ENCODE measurements around the gene LATS2.

The LATS2 gene

GRCh38 chr13:21015284-21015683 lies 46.1 kb downstream of the LATS2 start:
- no peak overlapping the region for H3K4me3 ChIP-seq (ENCODE audit: low read length in 2 of 2)
- no peaks in the 10 kb centered on the region for H3K9me3 ChIP-seq (replicated peaks in 1 of 2; ENCODE audit: control insufficient read depth in 2 of 2, insufficient read depth in 1 of 2, low read depth in 1 of 2, low read length in 2 of 2)
- no peak overlapping the region for H3K9ac ChIP-seq (ENCODE audit: low read depth, low read length, poor library complexity)
- H3K27ac ChIP-seq (replicated peaks; ENCODE audit: low read length): no peak overlapping the region
- H2AFZ ChIP-seq (ENCODE audit: low read length): no peak overlapping the region
- H4K8ac ChIP-seq (ENCODE audit: low read depth, low read length): no peak overlapping the region
- no peak overlapping the region for H3K23ac ChIP-seq (ENCODE audit: low read depth, low read length, poor library complexity)
- H3K4me2 ChIP-seq (ENCODE audit: insufficient read depth, low read length, poor library complexity, severe bottlenecking): no peak overlapping the region
- no peak for DNase-seq (ENCODE audit: low spot score)
- peaks cover 2% of the 10 kb centered on the region for H3K79me1 ChIP-seq (ENCODE audit: low read depth, low read length)
- peaks cover 4 to 5% of the 10 kb centered on the region in 2 donors for H3K4me1 ChIP-seq (ENCODE audit: control insufficient read depth in 2 of 2, insufficient read depth in 1 of 2, low read depth in 1 of 2, low read length in 2 of 2)
- no peak overlapping the region for H2BK12ac ChIP-seq (ENCODE audit: low read length)
- H3K18ac ChIP-seq (ENCODE audit: low read length): no peak overlapping the region
- H3K36me3 ChIP-seq (replicated peaks in 1 of 2; ENCODE audit: control insufficient read depth in 2 of 2, insufficient read depth in 2 of 2, low read length in 2 of 2): peaks cover 3 to 13% of the 10 kb centered on the region in 2 donors
- H3K27me3 ChIP-seq (ENCODE audit: control insufficient read depth in 3 of 3, insufficient read depth in 3 of 3, low read depth in 1 of 3, low read length in 3 of 3): no peaks in the 10 kb centered on the region
- H3K14ac ChIP-seq (ENCODE audit: low read length): no peak overlapping the region
- WGBS, 2 donors (ENCODE audit: extremely low coverage in 2 of 2, insufficient read length in 2 of 2, insufficient replicate concordance in 1 of 2): no CpG with 5 or more reads among the region's 1 CpG
- no peak overlapping the region for H4K91ac ChIP-seq (ENCODE audit: low read depth, low read length, poor library complexity)
- H2BK5ac ChIP-seq (ENCODE audit: low read length): no peak overlapping the region
- H2AK5ac ChIP-seq (ENCODE audit: low read depth, low read length): no peak overlapping the region
- H3K4ac ChIP-seq (ENCODE audit: low read length): no peak overlapping the region
- no peak overlapping the region for H2BK15ac ChIP-seq (ENCODE audit: low read length)
- H2BK120ac ChIP-seq (ENCODE audit: low read depth, low read length): no peak overlapping the region

GRCh38 chr13:21014502-21015170 lies 46.8 kb downstream of the LATS2 start:
- Histone ChIP-seq H3K27ac (replicated peaks; ENCODE audit: low read length) (no peak overlapping the region), H2BK5ac (ENCODE audit: low read length) (no peak overlapping the region)
- WGBS, 2 donors (ENCODE audit: extremely low coverage in 2 of 2, insufficient read length in 2 of 2, insufficient replicate concordance in 1 of 2): no CpG with 5 or more reads among the region's 8 CpGs

GRCh38 chr13:21014139-21014501 lies 47.3 kb downstream of the LATS2 start:
- no peak overlapping the region for H2BK15ac ChIP-seq (ENCODE audit: low read length)
- no peak overlapping the region for H3K23ac ChIP-seq (ENCODE audit: low read depth, low read length, poor library complexity)
- no peak overlapping the region for H3K4me3 ChIP-seq (ENCODE audit: low read length in 2 of 2)
- no peaks in the 10 kb centered on the region for H3K27me3 ChIP-seq (ENCODE audit: control insufficient read depth in 3 of 3, insufficient read depth in 3 of 3, low read depth in 1 of 3, low read length in 3 of 3)
- H3K4me1 ChIP-seq (ENCODE audit: control insufficient read depth in 2 of 2, insufficient read depth in 1 of 2, low read depth in 1 of 2, low read length in 2 of 2): peaks cover 4 to 5% of the 10 kb centered on the region in 2 donors
- peaks cover 2% of the 10 kb centered on the region for H3K79me1 ChIP-seq (ENCODE audit: low read depth, low read length)
- no peak for DNase-seq (ENCODE audit: low spot score)
- no peak overlapping the region for H2BK5ac ChIP-seq (ENCODE audit: low read length)
- H2BK120ac ChIP-seq (ENCODE audit: low read depth, low read length): no peak overlapping the region
- H2AFZ ChIP-seq (ENCODE audit: low read length): no peak overlapping the region
- H2BK12ac ChIP-seq (ENCODE audit: low read length): no peak overlapping the region
- no peak overlapping the region for H3K14ac ChIP-seq (ENCODE audit: low read length)
- H3K9me3 ChIP-seq (replicated peaks in 1 of 2; ENCODE audit: control insufficient read depth in 2 of 2, insufficient read depth in 1 of 2, low read depth in 1 of 2, low read length in 2 of 2): no peaks in the 10 kb centered on the region
- peaks cover 3 to 13% of the 10 kb centered on the region in 2 donors for H3K36me3 ChIP-seq (replicated peaks in 1 of 2; ENCODE audit: control insufficient read depth in 2 of 2, insufficient read depth in 2 of 2, low read length in 2 of 2)
- H3K9ac ChIP-seq (ENCODE audit: low read depth, low read length, poor library complexity): no peak overlapping the region
- no CpG with 5 or more reads among the region's 6 CpGs for WGBS, 2 donors (ENCODE audit: extremely low coverage in 2 of 2, insufficient read length in 2 of 2, insufficient replicate concordance in 1 of 2)
- H3K4me2 ChIP-seq (ENCODE audit: insufficient read depth, low read length, poor library complexity, severe bottlenecking): no peak overlapping the region
- no peak overlapping the region for H3K18ac ChIP-seq (ENCODE audit: low read length)
- H4K8ac ChIP-seq (ENCODE audit: low read depth, low read length): no peak overlapping the region
- no peak overlapping the region for H4K91ac ChIP-seq (ENCODE audit: low read depth, low read length, poor library complexity)
- H3K27ac ChIP-seq (replicated peaks; ENCODE audit: low read length): no peak overlapping the region
- no peak overlapping the region for H3K4ac ChIP-seq (ENCODE audit: low read length)
- H2AK5ac ChIP-seq (ENCODE audit: low read depth, low read length): no peak overlapping the region

More at GRCh38 chr13:21014502-21015170, 46.8 kb downstream of the LATS2 start:
- Histone ChIP-seq H3K9ac (ENCODE audit: low read depth, low read length, poor library complexity) (peak overlapping the region; percentile 32), H3K4me2 (ENCODE audit: insufficient read depth, low read length, poor library complexity, severe bottlenecking) (no peak overlapping the region), H2BK120ac (ENCODE audit: low read depth, low read length) (no peak overlapping the region), H3K23ac (ENCODE audit: low read depth, low read length, poor library complexity) (no peak overlapping the region), H3K4me3 (ENCODE audit: low read length in 2 of 2) (no peak overlapping the region), H3K4me1 (ENCODE audit: control insufficient read depth in 2 of 2, insufficient read depth in 1 of 2, low read depth in 1 of 2, low read length in 2 of 2) (peaks cover 4 to 5% of the 10 kb centered on the region in 2 donors), H2BK12ac (ENCODE audit: low read length) (no peak overlapping the region), H3K9me3 (replicated peaks in 1 of 2; ENCODE audit: control insufficient read depth in 2 of 2, insufficient read depth in 1 of 2, low read depth in 1 of 2, low read length in 2 of 2) (no peaks in the 10 kb centered on the region), H3K4ac (ENCODE audit: low read length) (no peak overlapping the region), H3K18ac (ENCODE audit: low read length) (peak overlapping the region; percentile 67), H3K36me3 (replicated peaks in 1 of 2; ENCODE audit: control insufficient read depth in 2 of 2, insufficient read depth in 2 of 2, low read length in 2 of 2) (peaks cover 3 to 13% of the 10 kb centered on the region in 2 donors), H3K14ac (ENCODE audit: low read length) (no peak overlapping the region), H3K79me1 (ENCODE audit: low read depth, low read length) (peaks cover 2% of the 10 kb centered on the region), H2AFZ (ENCODE audit: low read length) (no peak overlapping the region), H4K91ac (ENCODE audit: low read depth, low read length, poor library complexity) (no peak overlapping the region), H2BK15ac (ENCODE audit: low read length) (no peak overlapping the region), H4K8ac (ENCODE audit: low read depth, low read length) (no peak overlapping the region), H3K27me3 (ENCODE audit: control insufficient read depth in 3 of 3, insufficient read depth in 3 of 3, low read depth in 1 of 3, low read length in 3 of 3) (no peaks in the 10 kb centered on the region), H2AK5ac (ENCODE audit: low read depth, low read length) (no peak overlapping the region)
- DNase-seq (ENCODE audit: low spot score): no peak

- H3K9me3 ChIP-seq (replicated peaks in 1 of 2; ENCODE audit: control insufficient read depth in 2 of 2, insufficient read depth in 1 of 2, low read depth in 1 of 2, low read length in 2 of 2): no peaks in the 10 kb centered on the region
- WGBS, 2 donors (ENCODE audit: extremely low coverage in 2 of 2, insufficient read length in 2 of 2, insufficient replicate concordance in 1 of 2): no CpG with 5 or more reads among the region's 4 CpGs
- no peak overlapping the region for H3K23ac ChIP-seq (ENCODE audit: low read depth, low read length, poor library complexity)
- no peak for DNase-seq (ENCODE audit: low spot score)
- H3K36me3 ChIP-seq (replicated peaks in 1 of 2; ENCODE audit: control insufficient read depth in 2 of 2, insufficient read depth in 2 of 2, low read length in 2 of 2): peaks cover 3 to 13% of the 10 kb centered on the region in 2 donors
- no peak overlapping the region for H4K91ac ChIP-seq (ENCODE audit: low read depth, low read length, poor library complexity)
- H2BK15ac ChIP-seq (ENCODE audit: low read length): no peak overlapping the region
- no peak overlapping the region for H3K18ac ChIP-seq (ENCODE audit: low read length)
- no peak overlapping the region for H3K27ac ChIP-seq (replicated peaks; ENCODE audit: low read length)
- no peak overlapping the region for H3K4me2 ChIP-seq (ENCODE audit: insufficient read depth, low read length, poor library complexity, severe bottlenecking)
- no peaks in the 10 kb centered on the region for H3K27me3 ChIP-seq (ENCODE audit: control insufficient read depth in 3 of 3, insufficient read depth in 3 of 3, low read depth in 1 of 3, low read length in 3 of 3)
- H3K79me1 ChIP-seq (ENCODE audit: low read depth, low read length): peaks cover 2% of the 10 kb centered on the region
- peaks cover 4 to 5% of the 10 kb centered on the region in 2 donors for H3K4me1 ChIP-seq (ENCODE audit: control insufficient read depth in 2 of 2, insufficient read depth in 1 of 2, low read depth in 1 of 2, low read length in 2 of 2)
- no peak overlapping the region for H2BK120ac ChIP-seq (ENCODE audit: low read depth, low read length)
- H3K4me3 ChIP-seq (ENCODE audit: low read length in 2 of 2): no peak overlapping the region
- no peak overlapping the region for H3K14ac ChIP-seq (ENCODE audit: low read length)
- no peak overlapping the region for H2AK5ac ChIP-seq (ENCODE audit: low read depth, low read length)
- H2BK12ac ChIP-seq (ENCODE audit: low read length): no peak overlapping the region
- H3K4ac ChIP-seq (ENCODE audit: low read length): no peak overlapping the region
- no peak overlapping the region for H3K9ac ChIP-seq (ENCODE audit: low read depth, low read length, poor library complexity)
- no peak overlapping the region for H2AFZ ChIP-seq (ENCODE audit: low read length)
- no peak overlapping the region for H2BK5ac ChIP-seq (ENCODE audit: low read length)
- H4K8ac ChIP-seq (ENCODE audit: low read depth, low read length): no peak overlapping the region
These were observed 47.7 kb downstream of the LATS2 start for GRCh38 chr13:21013682-21014038.
